ENCODE results near the gene ADAP1.

DNA sequence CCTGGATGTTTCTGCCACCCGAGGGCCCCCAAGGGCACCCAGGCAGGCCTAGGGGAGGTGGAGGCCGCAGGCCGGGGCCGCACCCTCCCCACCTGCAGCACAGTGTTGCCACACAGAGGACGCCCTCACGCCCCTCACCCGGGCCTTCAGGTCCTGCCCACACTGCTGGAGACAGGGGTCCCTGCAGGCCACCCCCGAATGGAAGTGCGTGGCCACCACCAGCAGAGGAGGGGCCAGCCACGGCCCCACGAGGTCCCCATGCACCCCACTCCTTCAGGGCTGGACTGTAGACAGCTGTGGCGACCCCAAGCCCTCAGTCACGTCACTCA, 35.4 kb downstream of the ADAP1 start:
- TF ChIP-seq CTCF (IDR thresholded peaks at IDR 0.05) (no peak), POLR2AphosphoS5 (IDR thresholded peaks at IDR 0.05; ENCODE audit: low read depth, low read length) (no peak), SIN3A (IDR thresholded peaks at IDR 0.05; ENCODE audit: borderline replicate concordance, insufficient read depth, low read depth, low read length) (no peak)
